ENCODE measurements around the gene PRDX4.

Gene PRDX4

DNA sequence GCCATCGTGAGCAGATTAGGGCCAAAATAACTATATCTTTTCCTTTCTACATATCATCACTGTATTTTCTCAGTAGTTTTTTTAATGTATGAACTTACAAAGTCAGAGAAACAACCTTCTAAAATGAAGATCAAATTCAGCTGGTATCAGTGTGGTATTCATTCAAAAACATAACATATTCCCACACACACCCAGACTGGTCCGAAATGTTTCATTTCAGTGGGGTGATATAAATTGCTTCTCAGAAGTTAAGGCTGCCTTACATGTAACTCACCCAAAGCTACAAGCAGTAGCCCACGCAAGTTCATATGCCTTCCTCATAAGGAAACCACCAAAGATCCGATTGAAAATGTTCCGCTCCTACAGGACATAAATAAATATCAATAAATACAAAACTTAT lies 37.9 kb downstream of the PRDX4 start:
- TF ChIP-seq, protein P1, sequence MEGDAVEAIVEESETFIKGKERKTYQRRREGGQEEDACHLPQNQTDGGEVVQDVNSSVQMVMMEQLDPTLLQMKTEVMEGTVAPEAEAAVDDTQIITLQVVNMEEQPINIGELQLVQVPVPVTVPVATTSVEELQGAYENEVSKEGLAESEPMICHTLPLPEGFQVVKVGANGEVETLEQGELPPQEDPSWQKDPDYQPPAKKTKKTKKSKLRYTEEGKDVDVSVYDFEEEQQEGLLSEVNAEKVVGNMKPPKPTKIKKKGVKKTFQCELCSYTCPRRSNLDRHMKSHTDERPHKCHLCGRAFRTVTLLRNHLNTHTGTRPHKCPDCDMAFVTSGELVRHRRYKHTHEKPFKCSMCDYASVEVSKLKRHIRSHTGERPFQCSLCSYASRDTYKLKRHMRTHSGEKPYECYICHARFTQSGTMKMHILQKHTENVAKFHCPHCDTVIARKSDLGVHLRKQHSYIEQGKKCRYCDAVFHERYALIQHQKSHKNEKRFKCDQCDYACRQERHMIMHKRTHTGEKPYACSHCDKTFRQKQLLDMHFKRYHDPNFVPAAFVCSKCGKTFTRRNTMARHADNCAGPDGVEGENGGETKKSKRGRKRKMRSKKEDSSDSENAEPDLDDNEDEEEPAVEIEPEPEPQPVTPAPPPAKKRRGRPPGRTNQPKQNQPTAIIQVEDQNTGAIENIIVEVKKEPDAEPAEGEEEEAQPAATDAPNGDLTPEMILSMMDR (IDR thresholded peaks at IDR 0.05; ENCODE audit: insufficient read depth, low read depth, low read length, missing control alignments): no peak
- H3K4me3 ChIP-seq (ENCODE audit: low read depth, low read length): no peak overlapping the region
- no peak for DNase-seq (ENCODE audit: low read depth)

DNA sequence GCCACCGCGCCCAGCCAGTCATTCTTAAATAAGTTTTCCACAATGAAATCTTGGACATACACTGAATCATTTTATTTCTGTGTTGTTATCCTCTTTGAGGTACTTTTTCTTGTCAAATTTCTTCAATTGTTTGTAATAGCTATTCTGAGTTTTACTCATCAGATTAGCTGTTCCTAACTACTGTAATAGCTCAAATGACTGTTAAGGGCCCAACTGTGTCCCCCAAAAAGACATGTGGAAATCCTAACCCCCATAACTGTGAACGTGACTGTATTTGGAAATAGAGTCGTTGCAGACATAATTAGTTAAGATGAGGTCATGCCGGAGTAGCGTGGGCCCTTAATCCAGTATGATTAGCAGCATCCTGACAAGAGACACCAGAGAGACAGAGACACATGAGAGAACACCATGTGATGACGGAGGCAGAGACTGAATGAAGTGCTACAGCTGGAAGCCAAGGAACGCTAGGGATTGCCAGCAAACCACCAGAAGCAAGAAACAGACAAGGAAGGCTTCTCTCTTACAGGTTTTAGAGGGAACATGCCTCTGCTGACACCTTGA lies 52.9 kb downstream of the PRDX4 start:
- no peak for DNase-seq (ENCODE audit: low read depth)
- H3K4me3 ChIP-seq (ENCODE audit: low read depth, low read length): no peak overlapping the region
- TF ChIP-seq, protein P1 (IDR thresholded peaks at IDR 0.05; ENCODE audit: insufficient read depth, low read depth, low read length, missing control alignments): no peak

DNA sequence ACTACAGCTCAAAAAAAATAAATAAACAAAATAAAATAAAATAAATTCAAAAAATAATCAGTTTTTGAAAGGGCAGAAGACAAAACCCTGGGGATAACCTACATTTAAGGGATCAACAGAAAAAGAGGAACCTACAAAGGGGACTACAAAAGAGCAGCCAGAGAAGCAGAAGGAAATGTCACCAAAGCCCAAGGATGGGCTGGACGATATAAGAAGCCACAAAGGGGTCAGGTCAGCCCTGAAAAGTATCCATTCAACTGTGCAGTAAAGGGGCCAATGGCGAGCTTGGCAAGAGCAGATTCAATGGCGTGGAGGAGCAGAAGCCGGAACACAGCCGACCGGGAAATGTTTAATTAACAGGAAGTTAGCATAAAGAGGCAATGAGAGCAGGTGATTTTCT lies 58.9 kb downstream of the PRDX4 start:
- no peak overlapping the region for H3K4me3 ChIP-seq (ENCODE audit: low read depth, low read length)
- TF ChIP-seq, protein P1 (IDR thresholded peaks at IDR 0.05; ENCODE audit: insufficient read depth, low read depth, low read length, missing control alignments): no peak
- no peak for DNase-seq (ENCODE audit: low read depth)

DNA sequence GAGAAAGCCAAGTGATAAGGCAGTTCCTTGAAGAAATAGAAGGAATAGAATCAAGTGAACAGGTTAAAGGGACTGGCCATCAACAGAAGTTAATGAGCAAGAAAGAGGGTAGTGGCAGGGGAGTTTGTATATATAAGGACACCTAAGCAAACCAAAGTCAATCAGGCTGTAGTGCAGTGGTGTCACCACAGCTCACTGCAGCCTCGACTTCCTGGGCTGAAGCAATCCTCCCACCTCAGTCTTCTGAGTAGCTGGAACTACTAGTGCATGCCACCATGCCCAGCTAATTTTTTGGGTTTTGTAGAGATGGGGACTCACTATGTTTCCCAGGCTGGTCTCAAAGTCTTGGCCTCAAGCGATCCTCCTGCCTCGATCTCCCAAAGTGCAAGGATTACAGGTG lies 59.9 kb downstream of the PRDX4 start:
- DNase-seq (ENCODE audit: low read depth): no peak
- TF ChIP-seq, protein P1 (IDR thresholded peaks at IDR 0.05; ENCODE audit: insufficient read depth, low read depth, low read length, missing control alignments): no peak
- H3K4me3 ChIP-seq (ENCODE audit: low read depth, low read length): no peak overlapping the region

DNA sequence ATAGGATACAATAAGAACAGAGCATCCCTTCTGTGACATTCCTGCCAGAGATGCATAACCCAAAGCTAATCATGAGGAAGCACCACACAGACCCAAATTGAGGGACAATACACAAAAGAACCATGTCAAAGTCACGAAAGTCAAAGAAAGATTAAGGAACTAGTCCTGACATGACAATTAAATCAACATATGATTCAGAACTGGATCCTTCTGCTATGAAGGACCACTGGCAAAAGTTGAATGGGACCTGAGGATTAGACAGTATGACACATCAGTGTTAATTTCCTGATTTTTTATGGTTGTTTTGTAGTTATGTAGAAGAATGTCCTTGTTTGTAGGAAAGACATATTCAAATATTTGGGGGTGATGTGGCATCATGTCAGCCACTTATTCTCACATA lies 61.9 kb downstream of the PRDX4 start:
- TF ChIP-seq, protein P1 (IDR thresholded peaks at IDR 0.05; ENCODE audit: insufficient read depth, low read depth, low read length, missing control alignments): no peak
- no peak for DNase-seq (ENCODE audit: low read depth)
- H3K4me3 ChIP-seq (ENCODE audit: low read depth, low read length): no peak overlapping the region

DNA sequence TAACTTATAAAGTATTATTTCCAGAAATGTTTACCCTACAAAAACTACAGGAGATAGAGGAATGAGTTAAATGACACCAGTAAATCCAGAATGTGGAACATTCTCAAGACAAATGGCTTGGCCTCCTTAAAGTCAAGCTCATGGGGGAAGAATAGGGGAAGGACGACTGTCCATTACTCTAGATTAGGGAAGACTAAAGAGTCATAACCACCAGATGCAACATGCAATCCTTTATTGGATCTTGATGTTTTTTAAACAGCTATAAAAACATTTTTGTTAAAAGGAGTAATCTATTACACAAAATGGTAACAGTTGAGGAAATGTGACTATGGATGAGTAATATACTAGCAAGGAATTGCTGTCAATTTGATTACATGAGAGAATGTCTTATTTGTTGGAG lies 64.7 kb downstream of the PRDX4 start:
- TF ChIP-seq, protein P1 (IDR thresholded peaks at IDR 0.05; ENCODE audit: insufficient read depth, low read depth, low read length, missing control alignments): no peak
- no peak for DNase-seq (ENCODE audit: low read depth)
- H3K4me3 ChIP-seq (ENCODE audit: low read depth, low read length): no peak overlapping the region

DNA sequence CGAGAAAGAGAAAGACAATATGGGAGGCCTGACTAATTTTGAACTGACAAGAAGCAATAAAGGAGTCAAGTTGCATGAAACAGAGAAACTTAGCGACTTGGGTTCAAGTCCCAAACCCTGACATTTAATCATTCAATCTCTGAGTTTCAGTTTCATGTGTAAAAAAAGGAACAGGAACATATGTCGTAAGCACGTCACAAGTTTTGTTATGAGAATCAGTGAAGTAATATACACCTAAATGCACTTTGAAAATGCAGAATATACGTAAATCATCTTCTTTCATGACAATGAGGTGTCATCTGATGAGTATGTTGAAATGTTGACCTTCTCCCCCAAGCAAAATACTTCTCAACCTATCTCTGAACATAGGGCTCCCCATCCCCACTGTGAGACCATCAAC lies 65.4 kb downstream of the PRDX4 start:
- DNase-seq (ENCODE audit: low read depth): peak; percentile 74
- no peak overlapping the region for H3K4me3 ChIP-seq (ENCODE audit: low read depth, low read length)
- TF ChIP-seq, protein P1 (IDR thresholded peaks at IDR 0.05; ENCODE audit: insufficient read depth, low read depth, low read length, missing control alignments): no peak

Data from GM12865 (cell line).